ENCODE results near the gene PHF20. TPM values are rescaled to one million over a fixed set of nuclear protein-coding genes. Genes with fewer than 3 reads are reported as not detected.

Gene PHF20
- total and polyA plus RNA-seq, 2 of the 13 experiments (the other 11 are each of a cell fraction or from before 2014, with no cell fraction given), result 22.8 to 34.1 TPM

GRCh38 chr20:35771689-35772562 is at the start of gene PHF20 (continued):
- TF ChIP-seq ZFYVE20 (CRISPR knock-in tag; IDR thresholded peaks at IDR 0.05; ENCODE audit: borderline replicate concordance, low read depth) (no peak), ZNF784 (CRISPR knock-in tag; IDR thresholded peaks at IDR 0.05; ENCODE audit: borderline replicate concordance) (no peak; the same call in 1 of the 2 replicates), ATF7 (IDR thresholded peaks at IDR 0.05) (peak; percentile 90), ATF7 (CRISPR knock-in tag; IDR thresholded peaks at IDR 0.05) (peak; percentile 90), ZSCAN25 (CRISPR knock-in tag; IDR thresholded peaks at IDR 0.05) (peak; percentile 87), ZNF772 (CRISPR knock-in tag; IDR thresholded peaks at IDR 0.05) (peak; percentile 92), CENPT (CRISPR knock-in tag; IDR thresholded peaks at IDR 0.05; ENCODE audit: low read depth) (0 out of 2 replicates have a peak, but pooled peaks have one; percentile 87), ZKSCAN1 (IDR thresholded peaks at IDR 0.05; ENCODE audit: low read length) (no peak), ZNF281 (CRISPR knock-in tag; IDR thresholded peaks at IDR 0.05; ENCODE audit: borderline replicate concordance) (peak; percentile 54), ZNF576 (CRISPR knock-in tag; IDR thresholded peaks at IDR 0.05) (0 out of 2 replicates have a peak, but pooled peaks have one; percentile 87), KDM5B (CRISPR knock-in tag; IDR thresholded peaks at IDR 0.05; ENCODE audit: borderline replicate concordance) (peak; percentile 97), ZNF430 (CRISPR knock-in tag; IDR thresholded peaks at IDR 0.05) (peak; percentile 99), MIER3 (CRISPR knock-in tag; IDR thresholded peaks at IDR 0.05; ENCODE audit: borderline replicate concordance) (peak; percentile 35; the same call in 1 of the 2 replicates), ZNF75D (CRISPR knock-in tag; IDR thresholded peaks at IDR 0.05; ENCODE audit: borderline replicate concordance) (no peak)
- TF ChIP-seq, protein P1, sequence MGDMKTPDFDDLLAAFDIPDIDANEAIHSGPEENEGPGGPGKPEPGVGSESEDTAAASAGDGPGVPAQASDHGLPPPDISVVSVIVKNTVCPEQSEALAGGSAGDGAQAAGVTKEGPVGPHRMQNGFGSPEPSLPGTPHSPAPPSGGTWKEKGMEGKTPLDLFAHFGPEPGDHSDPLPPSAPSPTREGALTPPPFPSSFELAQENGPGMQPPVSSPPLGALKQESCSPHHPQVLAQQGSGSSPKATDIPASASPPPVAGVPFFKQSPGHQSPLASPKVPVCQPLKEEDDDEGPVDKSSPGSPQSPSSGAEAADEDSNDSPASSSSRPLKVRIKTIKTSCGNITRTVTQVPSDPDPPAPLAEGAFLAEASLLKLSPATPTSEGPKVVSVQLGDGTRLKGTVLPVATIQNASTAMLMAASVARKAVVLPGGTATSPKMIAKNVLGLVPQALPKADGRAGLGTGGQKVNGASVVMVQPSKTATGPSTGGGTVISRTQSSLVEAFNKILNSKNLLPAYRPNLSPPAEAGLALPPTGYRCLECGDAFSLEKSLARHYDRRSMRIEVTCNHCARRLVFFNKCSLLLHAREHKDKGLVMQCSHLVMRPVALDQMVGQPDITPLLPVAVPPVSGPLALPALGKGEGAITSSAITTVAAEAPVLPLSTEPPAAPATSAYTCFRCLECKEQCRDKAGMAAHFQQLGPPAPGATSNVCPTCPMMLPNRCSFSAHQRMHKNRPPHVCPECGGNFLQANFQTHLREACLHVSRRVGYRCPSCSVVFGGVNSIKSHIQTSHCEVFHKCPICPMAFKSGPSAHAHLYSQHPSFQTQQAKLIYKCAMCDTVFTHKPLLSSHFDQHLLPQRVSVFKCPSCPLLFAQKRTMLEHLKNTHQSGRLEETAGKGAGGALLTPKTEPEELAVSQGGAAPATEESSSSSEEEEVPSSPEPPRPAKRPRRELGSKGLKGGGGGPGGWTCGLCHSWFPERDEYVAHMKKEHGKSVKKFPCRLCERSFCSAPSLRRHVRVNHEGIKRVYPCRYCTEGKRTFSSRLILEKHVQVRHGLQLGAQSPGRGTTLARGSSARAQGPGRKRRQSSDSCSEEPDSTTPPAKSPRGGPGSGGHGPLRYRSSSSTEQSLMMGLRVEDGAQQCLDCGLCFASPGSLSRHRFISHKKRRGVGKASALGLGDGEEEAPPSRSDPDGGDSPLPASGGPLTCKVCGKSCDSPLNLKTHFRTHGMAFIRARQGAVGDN (CRISPR knock-in tag; IDR thresholded peaks at IDR 0.05), result peak; percentile 99
- TF ChIP-seq, protein P2, sequence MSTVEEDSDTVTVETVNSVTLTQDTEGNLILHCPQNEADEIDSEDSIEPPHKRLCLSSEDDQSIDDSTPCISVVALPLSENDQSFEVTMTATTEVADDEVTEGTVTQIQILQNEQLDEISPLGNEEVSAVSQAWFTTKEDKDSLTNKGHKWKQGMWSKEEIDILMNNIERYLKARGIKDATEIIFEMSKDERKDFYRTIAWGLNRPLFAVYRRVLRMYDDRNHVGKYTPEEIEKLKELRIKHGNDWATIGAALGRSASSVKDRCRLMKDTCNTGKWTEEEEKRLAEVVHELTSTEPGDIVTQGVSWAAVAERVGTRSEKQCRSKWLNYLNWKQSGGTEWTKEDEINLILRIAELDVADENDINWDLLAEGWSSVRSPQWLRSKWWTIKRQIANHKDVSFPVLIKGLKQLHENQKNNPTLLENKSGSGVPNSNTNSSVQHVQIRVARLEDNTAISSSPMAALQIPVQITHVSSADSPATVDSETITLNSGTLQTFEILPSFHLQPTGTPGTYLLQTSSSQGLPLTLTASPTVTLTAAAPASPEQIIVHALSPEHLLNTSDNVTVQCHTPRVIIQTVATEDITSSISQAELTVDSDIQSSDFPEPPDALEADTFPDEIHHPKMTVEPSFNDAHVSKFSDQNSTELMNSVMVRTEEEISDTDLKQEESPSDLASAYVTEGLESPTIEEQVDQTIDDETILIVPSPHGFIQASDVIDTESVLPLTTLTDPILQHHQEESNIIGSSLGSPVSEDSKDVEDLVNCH (CRISPR knock-in tag; IDR thresholded peaks at IDR 0.05), result 0 out of 2 replicates have a peak, but pooled peaks have one; percentile 40
